ENCODE measurements around the gene NONO. TPM values are rescaled to one million over a fixed set of nuclear protein-coding genes. Genes with fewer than 3 reads are reported as not detected.

NONO gene, protein sequence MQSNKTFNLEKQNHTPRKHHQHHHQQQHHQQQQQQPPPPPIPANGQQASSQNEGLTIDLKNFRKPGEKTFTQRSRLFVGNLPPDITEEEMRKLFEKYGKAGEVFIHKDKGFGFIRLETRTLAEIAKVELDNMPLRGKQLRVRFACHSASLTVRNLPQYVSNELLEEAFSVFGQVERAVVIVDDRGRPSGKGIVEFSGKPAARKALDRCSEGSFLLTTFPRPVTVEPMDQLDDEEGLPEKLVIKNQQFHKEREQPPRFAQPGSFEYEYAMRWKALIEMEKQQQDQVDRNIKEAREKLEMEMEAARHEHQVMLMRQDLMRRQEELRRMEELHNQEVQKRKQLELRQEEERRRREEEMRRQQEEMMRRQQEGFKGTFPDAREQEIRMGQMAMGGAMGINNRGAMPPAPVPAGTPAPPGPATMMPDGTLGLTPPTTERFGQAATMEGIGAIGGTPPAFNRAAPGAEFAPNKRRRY
- total RNA-seq: 350 and 455 TPM in 2 replicates

DNA sequence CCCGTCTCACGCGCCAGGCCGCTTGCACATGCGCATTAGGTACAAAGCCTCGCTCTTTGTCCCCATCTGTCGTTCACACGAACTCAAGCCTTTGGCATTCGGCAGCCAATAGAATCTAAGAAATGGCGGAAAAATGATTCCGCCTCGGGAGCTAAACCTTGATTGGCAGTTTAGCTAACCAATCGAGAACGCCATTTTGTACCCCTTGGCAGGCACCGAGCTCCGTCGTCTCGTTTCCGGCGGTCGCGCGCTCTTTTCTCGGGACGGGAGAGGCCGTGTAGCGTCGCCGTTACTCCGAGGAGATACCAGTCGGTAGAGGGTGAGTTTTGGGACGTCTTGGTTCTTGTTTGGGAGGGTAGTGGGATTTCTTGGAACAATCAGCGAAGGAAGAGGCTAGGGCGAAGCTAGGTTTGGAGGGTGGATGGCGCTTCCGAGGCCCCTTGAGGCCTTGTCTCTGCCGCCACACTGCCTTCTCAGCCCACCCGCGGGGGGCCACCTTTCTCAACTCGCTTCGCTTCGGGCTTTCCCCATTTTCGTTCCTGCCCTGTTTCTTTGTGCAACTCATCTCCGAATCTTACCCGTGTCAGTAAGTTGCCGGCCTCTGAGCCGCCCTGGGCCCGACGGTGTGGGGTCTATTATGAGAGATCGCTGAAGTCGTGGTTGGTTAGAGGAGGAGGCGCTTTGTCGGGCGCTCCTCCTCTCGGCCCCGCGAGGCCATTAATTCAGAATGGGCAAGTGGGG, at the start of gene NONO:
TSS of gene NONO (plus strand) at position 233 of the 741 bp plus-strand sequence. CDS start 7,003 bp downstream, outside the sequence.

DNA sequence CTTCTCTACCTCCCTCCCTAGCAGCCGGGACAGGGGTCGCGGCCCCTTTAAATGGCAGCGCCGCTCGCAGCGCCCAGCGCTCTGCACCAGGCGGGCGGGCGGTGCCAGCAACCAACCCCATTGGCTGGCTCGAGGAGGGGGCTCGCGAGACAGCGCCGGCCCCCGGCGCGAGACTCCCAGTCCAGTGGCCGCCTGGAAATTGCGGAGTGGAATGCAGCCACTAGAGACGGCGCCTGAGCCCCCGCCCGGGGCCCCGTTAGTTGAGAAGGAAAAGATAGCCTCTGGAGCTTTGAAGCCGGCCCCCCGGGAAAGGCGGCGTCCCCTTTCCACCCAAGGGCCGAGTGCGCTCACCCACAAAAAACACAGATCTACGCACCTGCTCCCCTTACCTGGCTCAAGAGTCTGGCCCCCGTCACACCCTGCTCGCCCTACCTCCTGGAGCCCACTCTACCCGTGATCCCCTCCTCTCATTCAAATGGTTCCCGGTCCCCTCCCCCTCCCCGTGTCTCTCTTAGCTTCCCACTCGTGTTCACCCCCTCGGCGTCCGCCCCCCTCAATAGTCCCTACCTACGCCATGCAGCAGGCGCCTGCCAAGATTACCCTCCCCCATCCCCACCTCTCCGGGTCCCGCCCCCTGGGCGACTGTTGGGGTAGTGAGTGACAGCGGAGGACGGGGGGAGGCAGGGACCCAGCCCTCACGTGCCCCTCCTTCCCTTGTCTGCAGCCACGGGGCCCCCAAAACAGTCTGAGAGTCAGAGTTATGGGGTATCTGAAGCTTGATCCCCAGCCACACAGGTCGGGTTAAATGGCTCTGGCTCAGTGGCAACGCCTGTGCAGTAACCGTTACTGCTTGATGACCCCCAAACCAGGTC, 29.1 kb upstream of the NONO start, which contains the start of gene ZMYM3:
TSS of gene ZMYM3 (minus strand) at position 49 of the 872 bp plus-strand sequence. CDS start 885 bp downstream, outside the sequence.

DNA sequence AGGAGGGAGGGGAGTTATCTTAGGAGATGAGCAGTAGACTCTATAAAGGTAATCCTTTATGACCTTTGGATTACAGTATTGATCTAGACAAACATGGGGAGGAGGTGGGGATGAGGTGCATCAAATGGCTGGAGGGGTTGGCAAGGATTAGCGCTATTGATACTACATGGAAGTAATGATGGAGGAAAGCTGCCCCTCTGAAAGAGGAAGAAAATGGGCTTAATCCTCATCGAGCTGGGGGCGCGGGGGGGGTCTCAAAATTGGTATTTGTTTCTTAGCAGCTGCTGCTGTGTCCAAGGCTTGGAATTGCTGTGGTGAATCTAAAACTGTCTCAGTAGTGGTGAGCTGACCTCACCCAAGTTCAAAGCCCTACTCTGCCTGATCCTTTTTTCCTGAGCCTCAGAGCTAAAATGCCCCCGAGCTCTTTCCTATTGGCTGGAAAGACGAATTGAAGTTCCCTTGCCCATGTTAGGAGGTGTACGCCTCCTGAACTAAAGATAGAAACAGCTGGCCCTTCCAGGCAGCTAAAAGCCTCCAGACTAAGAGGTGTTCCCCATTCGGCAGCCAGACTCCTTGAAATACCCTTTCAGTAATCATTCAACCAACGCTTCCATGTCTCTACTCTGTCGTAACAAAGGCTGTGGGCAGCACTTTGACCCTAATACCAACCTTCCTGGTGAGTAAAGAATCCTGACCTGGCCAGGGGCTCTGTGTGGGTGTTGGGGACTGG, 17.9 kb downstream of the NONO start, which contains the start of gene ITGB1BP2:
TSS of gene ITGB1BP2 (plus strand) at position 556 of the 730 bp plus-strand sequence. CDS start at position 613, 57 bp downstream.

Other genes with a start within 250 kb of the NONO start
- gene SNX12, start 215.3 kb upstream of the NONO start, total RNA-seq: 77.4 and 88.8 TPM in 2 replicates
- gene FOXO4, start 187.8 kb upstream of the NONO start, total RNA-seq: 4.2 and 7.8 TPM in 2 replicates
- not detected in 2 replicates for gene CXorf65, start 176.9 kb upstream of the NONO start, total RNA-seq
- not detected in 2 replicates for gene IL2RG, start 172.1 kb upstream of the NONO start, total RNA-seq
- 30.0 and 39.9 TPM in 2 replicates for gene MED12, start 165.0 kb upstream of the NONO start, total RNA-seq
- gene NLGN3, start 138.8 kb upstream of the NONO start, total RNA-seq: 1.3 and 2.3 TPM in 2 replicates
- not detected in 2 replicates for gene GJB1, start 60.4 kb upstream of the NONO start, total RNA-seq
- gene ZMYM3, start 29.5 kb upstream of the NONO start, total RNA-seq: 18.6 and 22.2 TPM in 2 replicates
- gene ITGB1BP2, start 18.1 kb downstream of the NONO start, total RNA-seq: 0.99 and 1.0 TPM in 2 replicates
- gene TAF1, start 82.7 kb downstream of the NONO start, total RNA-seq: 41.2 and 59.3 TPM in 2 replicates
- gene OGT, start 249.5 kb downstream of the NONO start, total RNA-seq: 114 and 117 TPM in 2 replicates